Measurements from ENCODE around the gene PAQR4.

- TF ChIP-seq CTCF (IDR thresholded peaks at IDR 0.05) (no peak), ZFX (IDR thresholded peaks at IDR 0.05; ENCODE audit: borderline replicate concordance) (no peak)
Observed at GRCh38 chr16:2976201-2976600, 7.1 kb downstream of the PAQR4 start.
